H1 (cell line): ENCODE data around the gene SLC39A11. TPM values are rescaled to one million over a fixed set of nuclear protein-coding genes. Genes with fewer than 3 reads are reported as not detected.

Source experiments
- CBX8 ChIP-seq: fragments of 300-800, 300-1000 bp; sonication (generic); IDR thresholded peaks from 2 replicates; pipeline ENCODE4 v1.7.1; 2016; ENCODE audit warnings: low read depth, low read length, borderline replicate concordance
- CHD1 ChIP-seq: IDR thresholded peaks from 2 replicates; pipeline ENCODE4 v1.6.1; 2012; ENCODE audit warnings: low read depth, low read length, improper control_type of control experiment
- CHD7 ChIP-seq: fragments of 300-600 bp; sonication (generic); IDR thresholded peaks from 2 replicates; pipeline ENCODE4 v1.7.1; 2012; ENCODE audit warnings: low read length, moderate library complexity, mild to moderate bottlenecking, inconsistent platforms; ENCODE audit not compliant: insufficient replicate concordance
- FOSL1 ChIP-seq: IDR thresholded peaks from 2 replicates; pipeline ENCODE4 v1.6.1; 2011; ENCODE audit warnings: mild to moderate bottlenecking, low read depth, low read length, moderate library complexity; ENCODE audit not compliant: insufficient read depth
- NRF1 ChIP-seq: IDR thresholded peaks from 2 replicates; pipeline ENCODE4 v1.6.1; 2011; ENCODE audit warnings: mild to moderate bottlenecking, low read depth, low read length, improper control_type of control experiment
- POLR2A ChIP-seq, 2 experiments: IDR thresholded peaks; 1 replicate in 1 of 2; 2 replicates in 1 of 2; pipeline ENCODE4 v1.6.1; 2011; ENCODE audit warnings: low read depth in 2 of 2, low read length in 2 of 2, mild to moderate bottlenecking in 2 of 2; ENCODE audit errors: control extremely low read depth in 1 of 2
- RBBP5 ChIP-seq: IDR thresholded peaks from 2 replicates; pipeline ENCODE4 v1.7.1; 2012; ENCODE audit warnings: low read depth, mild to moderate bottlenecking, inconsistent platforms, low read length, moderate library complexity, borderline replicate concordance
- SP4 ChIP-seq: IDR thresholded peaks from 2 replicates; pipeline ENCODE4 v1.6.1; 2012; ENCODE audit warnings: low read length, inconsistent platforms
- polyA plus RNA-seq, 7 experiments: library from polyadenylated mRNA; depleted of rRNA in 3 of 7; stranded (reverse) in 5 of 7; unstranded in 2 of 7; fragments of >200 nt in 5 of 7; fragments of 200-250 nt in 2 of 7; gene quantifications; 1 replicate in 5 of 7; 2 replicates in 1 of 7; 4 replicates in 1 of 7; pipeline versions ENCODE4 v1.2.1 to v1.2.3, GENCODE V29; 2011 to 2013; ENCODE audit warnings: missing spikeins in 2 of 7, mixed read lengths in 2 of 7
- total RNA-seq: library from RNA; stranded (reverse); fragmentation: NEBNext Ultra II Directional; extraction: Animal tissue kit (Norgen Biotek cat#: 25700); gene quantifications from 2 replicates; pipeline ENCODE4 v1.2.1, GENCODE V29; 2021
- TF ChIP-seq, protein P1 (sequence below): IDR thresholded peaks from 2 replicates; pipeline ENCODE4 v1.6.1; 2012; ENCODE audit warnings: inconsistent platforms

The SLC39A11 gene
- total and polyA plus RNA-seq, 2 of the 8 experiments (the other 6 are each of a cell fraction or from before 2014, with no cell fraction given): 12.2 to 19.6 TPM

- TF ChIP-seq CHD7 (no peak), SP4 (no peak), RBBP5 (no peak), NRF1 (no peak), POLR2A (IDR thresholded peaks at IDR 0.05; ENCODE audit: control extremely low read depth in 1 of 2, low read depth in 2 of 2, low read length in 2 of 2) (no peak), CBX8 (no peak), FOSL1 (no peak), CHD1 (no peak)
- TF ChIP-seq, protein P1, sequence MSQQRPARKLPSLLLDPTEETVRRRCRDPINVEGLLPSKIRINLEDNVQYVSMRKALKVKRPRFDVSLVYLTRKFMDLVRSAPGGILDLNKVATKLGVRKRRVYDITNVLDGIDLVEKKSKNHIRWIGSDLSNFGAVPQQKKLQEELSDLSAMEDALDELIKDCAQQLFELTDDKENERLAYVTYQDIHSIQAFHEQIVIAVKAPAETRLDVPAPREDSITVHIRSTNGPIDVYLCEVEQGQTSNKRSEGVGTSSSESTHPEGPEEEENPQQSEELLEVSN: no peak
Measured at GRCh38 chr17:73005360-73005759, 87.1 kb downstream of the SLC39A11 start (continued).
